HepG2 (cell line): ENCODE measurements around the gene LZTR1. TPM values are rescaled to one million over a fixed set of nuclear protein-coding genes. Genes with fewer than 3 reads are reported as not detected.
A peak's percentile ranks its signal among the peaks of the same experiment; 100 is the strongest.

Experiments used
- ARNT ChIP-seq: fragments of 450-650 bp; IDR thresholded peaks from 2 replicates; pipeline ENCODE4 v1.6.1; 2017
- BRCA1 ChIP-seq: sonication (generic); formaldehyde crosslinking; IDR thresholded peaks from 2 replicates; pipeline ENCODE4 v1.4.0; 2020; ENCODE audit warnings: missing genetic modification reagents
- CHD2 ChIP-seq: IDR thresholded peaks from 2 replicates; pipeline ENCODE4 v1.6.1; 2011; ENCODE audit warnings: low read depth, low read length, improper control_type of control experiment
- ELF4 ChIP-seq: sonication (generic); formaldehyde crosslinking; IDR thresholded peaks from 2 replicates; pipeline ENCODE4 v1.5.0; 2020; ENCODE audit warnings: missing genetic modification reagents, mild to moderate bottlenecking, moderate library complexity, borderline replicate concordance
- MAFF ChIP-seq: IDR thresholded peaks from 2 replicates; pipeline ENCODE4 v1.6.1; 2011; ENCODE audit warnings: low read depth, low read length, improper control_type of control experiment
- NFE2L1 ChIP-seq: sonication (generic); formaldehyde crosslinking; IDR thresholded peaks from 2 replicates; pipeline ENCODE4 v1.4.0; 2020; ENCODE audit warnings: missing genetic modification reagents, mild to moderate bottlenecking, borderline replicate concordance
- NFRKB ChIP-seq: fragments of 450-650 bp; IDR thresholded peaks from 2 replicates; pipeline ENCODE4 v1.6.1; 2017
- PHF8 ChIP-seq: sonication (generic); formaldehyde crosslinking; IDR thresholded peaks from 2 replicates; pipeline ENCODE4 v1.5.0; 2020; ENCODE audit warnings: missing genetic modification reagents
- RARA ChIP-seq: IDR thresholded peaks from 2 replicates; pipeline ENCODE4 v1.6.1; 2016; ENCODE audit warnings: missing genetic modification reagents, missing compliant biosample characterization
- RNF2 ChIP-seq: fragments of 450-650 bp; conservative IDR thresholded peaks from 2 replicates; pipeline ENCODE4 v1.6.1; 2016; ENCODE audit warnings: low read depth
- SUZ12 ChIP-seq: fragments of 150-350 bp; IDR thresholded peaks from 2 replicates; pipeline ENCODE4 v1.6.1; 2014; ENCODE audit warnings: low read depth, low read length
- TMF1 ChIP-seq: sonication (generic); formaldehyde crosslinking; IDR thresholded peaks from 2 replicates; pipeline ENCODE4 v1.8.1; 2022; ENCODE audit warnings: low read depth, missing genetic modification reagents
- ZIK1 ChIP-seq: sonication (generic); formaldehyde crosslinking; IDR thresholded peaks from 2 replicates; pipeline ENCODE4 v1.5.0; 2020; ENCODE audit warnings: mild to moderate bottlenecking, low read depth, missing genetic modification reagents, borderline replicate concordance
- ZNF17 ChIP-seq: sonication (generic); formaldehyde crosslinking; IDR thresholded peaks from 2 replicates; pipeline ENCODE4 v1.5.0; 2020; ENCODE audit warnings: mild to moderate bottlenecking, missing genetic modification reagents
- ZNF30 ChIP-seq: sonication (generic); formaldehyde crosslinking; IDR thresholded peaks from 2 replicates; pipeline ENCODE4 v1.5.0; 2020; ENCODE audit warnings: mild to moderate bottlenecking, missing genetic modification reagents
- ZNF335 ChIP-seq: sonication (generic); formaldehyde crosslinking; IDR thresholded peaks from 2 replicates; pipeline ENCODE4 v1.4.0; 2020; ENCODE audit warnings: missing genetic modification reagents
- ZNF343 ChIP-seq: sonication (generic); formaldehyde crosslinking; IDR thresholded peaks from 2 replicates; pipeline ENCODE4 v1.4.0; 2020; ENCODE audit warnings: mild to moderate bottlenecking, missing genetic modification reagents
- ZNF431 ChIP-seq: sonication (generic); formaldehyde crosslinking; IDR thresholded peaks from 2 replicates; pipeline ENCODE4 v1.9.0; 2022; ENCODE audit warnings: missing genetic modification reagents, low read depth, mild to moderate bottlenecking, borderline replicate concordance
- ZNF614 ChIP-seq: IDR thresholded peaks from 2 replicates; pipeline ENCODE4 v1.6.1; 2018; ENCODE audit warnings: missing biosample characterization, missing genetic modification reagents, inconsistent platforms, borderline replicate concordance
- polyA plus RNA-seq, 8 experiments: library from polyadenylated mRNA; depleted of rRNA in 3 of 8; stranded (reverse) in 7 of 8; unstranded in 1 of 8; fragments of >200 nt; fragmentation: Illumina TruSeq in 4 of 8; extraction: Trizol in 4 of 8; gene quantifications; 2 replicates each; pipeline versions ENCODE4 v1.2.1 to v1.2.3, GENCODE V29; 2011 to 2016; ENCODE audit warnings: low read depth in 4 of 8, missing spikeins in 1 of 8, mixed read lengths in 1 of 8; ENCODE audit not compliant: insufficient read depth in 1 of 8
- total RNA-seq, 5 experiments: library from RNA; depleted of rRNA; stranded (reverse); fragments of >200 nt; fragmentation: Illumina TruSeq; extraction: Trizol; gene quantifications; 2 replicates each; pipeline ENCODE4 v1.2.3, GENCODE V29; 2016; ENCODE audit warnings: low read depth in 1 of 5
- TF ChIP-seq, protein P1 (sequence below): sonication (generic); formaldehyde crosslinking; IDR thresholded peaks from 2 replicates; pipeline ENCODE4 v1.4.0; 2020; ENCODE audit warnings: missing genetic modification reagents
- TF ChIP-seq, protein P2 (sequence below): sonication (generic); formaldehyde crosslinking; IDR thresholded peaks from 2 replicates; pipeline ENCODE4 v1.8.1; 2023; ENCODE audit warnings: mild to moderate bottlenecking, missing genetic modification reagents
- TF ChIP-seq, protein P3 (sequence below): sonication (generic); formaldehyde crosslinking; IDR thresholded peaks from 2 replicates; pipeline ENCODE4 v1.4.0; 2020; ENCODE audit warnings: low read depth, missing genetic modification reagents
- TF ChIP-seq, protein P4 (sequence below): sonication (generic); formaldehyde crosslinking; conservative IDR thresholded peaks from 2 replicates; pipeline ENCODE4 v1.4.0; 2020; ENCODE audit warnings: missing genetic modification reagents
- TF ChIP-seq, protein P5 (sequence below): sonication (generic); formaldehyde crosslinking; IDR thresholded peaks from 2 replicates; pipeline ENCODE4 v1.4.0; 2020; ENCODE audit warnings: mild to moderate bottlenecking, missing genetic modification reagents

LZTR1 gene
- total and polyA plus RNA-seq, 2 of the 13 experiments (the other 11 are each of a cell fraction or from before 2014, with no cell fraction given) = 21.8 to 22.4 TPM

DNA sequence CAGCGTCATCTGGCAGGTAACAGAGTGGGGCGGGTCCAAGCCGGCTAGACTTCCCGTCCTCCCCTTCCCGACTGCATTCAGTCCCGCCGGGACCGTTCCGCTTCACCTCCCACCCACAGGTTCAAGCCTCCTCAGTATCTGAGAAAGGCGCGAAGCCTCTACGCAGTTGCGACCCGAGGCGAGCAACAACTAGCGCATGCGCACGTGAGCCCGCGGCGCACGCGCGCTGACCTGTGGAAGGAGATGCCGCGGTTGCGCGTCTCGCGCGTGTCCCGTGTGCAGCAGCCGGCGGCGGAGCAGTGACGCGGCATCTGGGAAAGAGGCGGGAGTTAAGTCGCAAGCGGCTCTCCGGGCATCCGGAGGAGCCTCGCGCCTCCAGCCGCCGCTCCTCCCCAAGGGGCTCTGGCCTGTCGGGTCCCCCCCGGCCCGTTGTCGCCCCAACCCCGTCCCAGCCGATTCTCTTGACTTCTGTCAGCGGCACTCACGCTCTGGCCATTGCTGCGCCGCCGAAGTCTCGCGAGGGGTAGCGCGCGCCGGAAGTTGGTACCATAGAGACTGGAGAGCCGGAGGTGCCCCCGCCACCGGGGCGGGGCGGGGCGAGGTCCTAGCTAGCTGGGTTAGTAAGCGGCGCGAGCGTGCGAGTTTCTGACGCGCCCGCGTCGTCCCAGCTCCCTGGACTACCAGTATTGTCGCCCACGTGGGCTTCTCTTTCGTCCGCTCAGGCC, 19.7 kb downstream of the LZTR1 start, which contains the start of gene THAP7 (continued):
- TF ChIP-seq ZNF335 (CRISPR knock-in tag) (peak; percentile 75; the same call in 1 of the 2 replicates), NFRKB (no peak), RARA (CRISPR knock-in tag) (peak; percentile 43), ZNF431 (CRISPR knock-in tag) (peak; percentile 75; the same call in 1 of the 2 replicates), ZNF30 (CRISPR knock-in tag) (peak; percentile 57; the same call in 1 of the 2 replicates), ZNF614 (CRISPR knock-in tag) (no peak; the same call in 1 of the 2 replicates), ELF4 (no peak), CHD2 (peak; percentile 88), ZNF17 (CRISPR knock-in tag) (0 out of 2 replicates have a peak, but pooled peaks have one; percentile 77), RNF2 (peak; percentile 91), PHF8 (CRISPR knock-in tag) (peak; percentile 84), ZNF343 (CRISPR knock-in tag) (peak; percentile 25; the same call in 1 of the 2 replicates), ARNT (no peak), BRCA1 (CRISPR knock-in tag) (no peak), SUZ12 (no peak), NFE2L1 (no peak; the same call in none of the 2 replicates), ZIK1 (CRISPR knock-in tag) (peak; percentile 47; the same call in 1 of the 2 replicates), MAFF (no peak), TMF1 (CRISPR knock-in tag) (no peak)
- TF ChIP-seq, protein P1, sequence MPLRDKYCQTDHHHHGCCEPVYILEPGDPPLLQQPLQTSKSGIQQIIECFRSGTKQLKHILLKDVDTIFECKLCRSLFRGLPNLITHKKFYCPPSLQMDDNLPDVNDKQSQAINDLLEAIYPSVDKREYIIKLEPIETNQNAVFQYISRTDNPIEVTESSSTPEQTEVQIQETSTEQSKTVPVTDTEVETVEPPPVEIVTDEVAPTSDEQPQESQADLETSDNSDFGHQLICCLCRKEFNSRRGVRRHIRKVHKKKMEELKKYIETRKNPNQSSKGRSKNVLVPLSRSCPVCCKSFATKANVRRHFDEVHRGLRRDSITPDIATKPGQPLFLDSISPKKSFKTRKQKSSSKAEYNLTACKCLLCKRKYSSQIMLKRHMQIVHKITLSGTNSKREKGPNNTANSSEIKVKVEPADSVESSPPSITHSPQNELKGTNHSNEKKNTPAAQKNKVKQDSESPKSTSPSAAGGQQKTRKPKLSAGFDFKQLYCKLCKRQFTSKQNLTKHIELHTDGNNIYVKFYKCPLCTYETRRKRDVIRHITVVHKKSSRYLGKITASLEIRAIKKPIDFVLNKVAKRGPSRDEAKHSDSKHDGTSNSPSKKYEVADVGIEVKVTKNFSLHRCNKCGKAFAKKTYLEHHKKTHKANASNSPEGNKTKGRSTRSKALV = no peak; the same call in 1 of the 2 replicates
- TF ChIP-seq, protein P2, sequence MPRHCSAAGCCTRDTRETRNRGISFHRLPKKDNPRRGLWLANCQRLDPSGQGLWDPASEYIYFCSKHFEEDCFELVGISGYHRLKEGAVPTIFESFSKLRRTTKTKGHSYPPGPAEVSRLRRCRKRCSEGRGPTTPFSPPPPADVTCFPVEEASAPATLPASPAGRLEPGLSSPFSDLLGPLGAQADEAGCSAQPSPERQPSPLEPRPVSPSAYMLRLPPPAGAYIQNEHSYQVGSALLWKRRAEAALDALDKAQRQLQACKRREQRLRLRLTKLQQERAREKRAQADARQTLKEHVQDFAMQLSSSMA = no peak; the same call in 1 of the 2 replicates
- TF ChIP-seq, protein P3, sequence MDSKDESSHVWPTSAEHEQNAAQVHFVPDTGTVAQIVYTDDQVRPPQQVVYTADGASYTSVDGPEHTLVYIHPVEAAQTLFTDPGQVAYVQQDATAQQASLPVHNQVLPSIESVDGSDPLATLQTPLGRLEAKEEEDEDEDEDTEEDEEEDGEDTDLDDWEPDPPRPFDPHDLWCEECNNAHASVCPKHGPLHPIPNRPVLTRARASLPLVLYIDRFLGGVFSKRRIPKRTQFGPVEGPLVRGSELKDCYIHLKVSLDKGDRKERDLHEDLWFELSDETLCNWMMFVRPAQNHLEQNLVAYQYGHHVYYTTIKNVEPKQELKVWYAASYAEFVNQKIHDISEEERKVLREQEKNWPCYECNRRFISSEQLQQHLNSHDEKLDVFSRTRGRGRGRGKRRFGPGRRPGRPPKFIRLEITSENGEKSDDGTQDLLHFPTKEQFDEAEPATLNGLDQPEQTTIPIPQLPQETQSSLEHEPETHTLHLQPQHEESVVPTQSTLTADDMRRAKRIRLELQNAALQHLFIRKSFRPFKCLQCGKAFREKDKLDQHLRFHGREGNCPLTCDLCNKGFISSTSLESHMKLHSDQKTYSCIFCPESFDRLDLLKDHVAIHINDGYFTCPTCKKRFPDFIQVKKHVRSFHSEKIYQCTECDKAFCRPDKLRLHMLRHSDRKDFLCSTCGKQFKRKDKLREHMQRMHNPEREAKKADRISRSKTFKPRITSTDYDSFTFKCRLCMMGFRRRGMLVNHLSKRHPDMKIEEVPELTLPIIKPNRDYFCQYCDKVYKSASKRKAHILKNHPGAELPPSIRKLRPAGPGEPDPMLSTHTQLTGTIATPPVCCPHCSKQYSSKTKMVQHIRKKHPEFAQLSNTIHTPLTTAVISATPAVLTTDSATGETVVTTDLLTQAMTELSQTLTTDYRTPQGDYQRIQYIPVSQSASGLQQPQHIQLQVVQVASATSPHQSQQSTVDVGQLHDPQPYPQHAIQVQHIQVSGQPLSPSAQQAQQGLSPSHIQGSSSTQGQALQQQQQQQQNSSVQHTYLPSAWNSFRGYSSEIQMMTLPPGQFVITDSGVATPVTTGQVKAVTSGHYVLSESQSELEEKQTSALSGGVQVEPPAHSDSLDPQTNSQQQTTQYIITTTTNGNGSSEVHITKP = no peak; the same call in 1 of the 2 replicates
- TF ChIP-seq, protein P4, sequence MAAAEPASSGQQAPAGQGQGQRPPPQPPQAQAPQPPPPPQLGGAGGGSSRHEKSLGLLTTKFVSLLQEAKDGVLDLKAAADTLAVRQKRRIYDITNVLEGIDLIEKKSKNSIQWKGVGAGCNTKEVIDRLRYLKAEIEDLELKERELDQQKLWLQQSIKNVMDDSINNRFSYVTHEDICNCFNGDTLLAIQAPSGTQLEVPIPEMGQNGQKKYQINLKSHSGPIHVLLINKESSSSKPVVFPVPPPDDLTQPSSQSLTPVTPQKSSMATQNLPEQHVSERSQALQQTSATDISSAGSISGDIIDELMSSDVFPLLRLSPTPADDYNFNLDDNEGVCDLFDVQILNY = peak; percentile 84
- TF ChIP-seq, protein P5, sequence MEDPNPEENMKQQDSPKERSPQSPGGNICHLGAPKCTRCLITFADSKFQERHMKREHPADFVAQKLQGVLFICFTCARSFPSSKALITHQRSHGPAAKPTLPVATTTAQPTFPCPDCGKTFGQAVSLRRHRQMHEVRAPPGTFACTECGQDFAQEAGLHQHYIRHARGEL (CRISPR knock-in tag) = peak; percentile 65
